ENCODE measurements around the gene SEPTIN5. TPM values are rescaled to one million over a fixed set of nuclear protein-coding genes. Genes with fewer than 3 reads are reported as not detected.
"Not testable (repeated sequence)": the region's sequence is repeated elsewhere in the genome, so short reads cannot be mapped to it uniquely, and the experiment has no call there.

Gene SEPTIN5
- total RNA-seq, 2 experiments from 2014 or later, result 0.47 to 0.81 TPM

DNA sequence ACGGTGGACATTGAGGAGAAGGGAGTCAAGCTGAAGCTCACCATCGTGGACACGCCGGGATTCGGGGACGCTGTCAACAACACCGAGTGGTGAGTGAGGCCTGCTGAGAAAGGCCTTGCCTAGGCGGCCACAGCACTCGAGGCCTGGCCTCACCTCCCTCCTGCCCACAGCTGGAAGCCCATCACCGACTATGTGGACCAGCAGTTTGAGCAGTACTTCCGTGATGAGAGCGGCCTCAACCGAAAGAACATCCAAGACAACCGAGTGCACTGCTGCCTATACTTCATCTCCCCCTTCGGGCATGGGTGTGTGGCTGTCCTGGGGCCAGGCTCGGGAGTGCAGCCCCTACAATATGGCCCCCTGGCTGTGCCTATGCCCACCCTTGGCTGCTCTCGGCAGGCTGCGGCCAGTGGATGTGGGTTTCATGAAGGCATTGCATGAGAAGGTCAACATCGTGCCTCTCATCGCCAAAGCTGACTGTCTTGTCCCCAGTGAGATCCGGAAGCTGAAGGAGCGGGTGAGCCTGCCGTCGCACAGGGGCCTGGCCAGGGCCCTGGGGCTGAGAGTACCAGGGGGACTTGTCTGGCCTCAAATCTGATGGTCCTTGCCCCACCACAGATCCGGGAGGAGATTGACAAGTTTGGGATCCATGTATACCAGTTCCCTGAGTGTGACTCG is 6.0 kb downstream of the SEPTIN5 start:
- intact Hi-C loops (cut with micrococcal nuclease), result no loop called here
- Mint-ChIP-seq H3K36me3 (ENCODE audit: low read depth) (no peaks in the 10 kb centered on the region), H3K4me3 (no peak overlapping the region), H3K27ac (no peak overlapping the region), H3K4me1 (ENCODE audit: low read depth) (peaks cover 20% of the 10 kb centered on the region), H3K27me3 (ENCODE audit: low read depth) (peaks cover 48% of the 10 kb centered on the region), H3K9me3 (no peaks in the 10 kb centered on the region)
- CTCF ChIA-PET, result interaction anchor here (0.6 to 1.5 kb wide), 3 partner anchors 10 to 576 kb away, joined by 3 to 6 read pairs (median 4); partner anchors contain the start of gene ESS2
- no peak for DNase-seq

- Mint-ChIP-seq H3K27me3 (ENCODE audit: low read depth) (peaks cover 48% of the 10 kb centered on the region), H3K9me3 (no peaks in the 10 kb centered on the region), H3K4me1 (ENCODE audit: low read depth) (peaks cover 20% of the 10 kb centered on the region), H3K4me3 (no peak overlapping the region), H3K27ac (no peak overlapping the region), H3K36me3 (ENCODE audit: low read depth) (no peaks in the 10 kb centered on the region)
- intact Hi-C loops (cut with micrococcal nuclease), result no loop called here
- CTCF ChIA-PET, result interaction anchor here (1.5 kb wide), 1 partner anchor 42 kb away, joined by 4 read pairs; no protein-coding TSS in a partner anchor
- DNase-seq, result no peak
These were observed 6.7 kb downstream of the SEPTIN5 start for GRCh38 chr22:19720999-19721329.

DNA sequence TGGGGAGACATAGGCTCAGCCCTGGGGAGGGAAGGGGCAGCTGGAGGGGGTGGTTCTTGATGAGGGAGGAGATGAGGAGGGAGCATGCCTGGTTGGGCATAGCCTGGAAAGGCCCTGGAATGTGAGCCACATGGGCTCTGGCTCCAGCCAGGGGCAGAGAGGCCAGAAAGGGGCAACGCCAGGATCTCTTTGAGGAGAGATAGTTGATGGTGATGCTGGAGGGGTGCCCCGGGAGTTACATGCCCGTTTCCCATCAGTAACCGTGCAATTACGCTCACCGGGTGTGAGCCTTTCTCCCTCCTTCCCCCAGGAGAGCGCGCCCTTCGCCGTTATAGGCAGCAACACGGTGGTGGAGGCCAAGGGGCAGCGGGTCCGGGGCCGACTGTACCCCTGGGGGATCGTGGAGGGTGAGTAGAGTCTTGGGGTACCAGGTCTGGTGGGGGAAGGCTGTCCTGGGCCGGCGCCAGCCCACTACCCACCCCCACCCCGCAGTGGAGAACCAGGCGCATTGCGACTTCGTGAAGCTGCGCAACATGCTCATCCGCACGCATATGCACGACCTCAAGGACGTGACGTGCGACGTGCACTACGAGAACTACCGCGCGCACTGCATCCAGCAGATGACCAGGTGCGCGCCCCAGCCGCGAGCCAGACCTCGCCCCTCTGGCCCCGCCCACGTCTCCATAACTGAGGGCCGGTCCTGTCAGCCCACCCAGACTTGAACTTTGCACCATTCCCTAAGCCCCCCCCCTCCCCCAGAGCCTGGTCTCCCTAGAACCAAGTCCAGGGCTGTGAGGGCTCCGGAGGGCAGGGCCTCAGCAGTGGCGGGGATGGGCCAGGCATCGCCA is 7.3 kb downstream of the SEPTIN5 start:
- Mint-ChIP-seq H3K9me3 (no peaks in the 10 kb centered on the region), H3K27ac (no peak overlapping the region), H3K27me3 (ENCODE audit: low read depth) (peaks cover 44% of the 10 kb centered on the region), H3K4me3 (no peak overlapping the region), H3K36me3 (ENCODE audit: low read depth) (no peaks in the 10 kb centered on the region), H3K4me1 (ENCODE audit: low read depth) (peaks cover 20% of the 10 kb centered on the region)
- DNase-seq, result no peak
- CTCF ChIA-PET, result interaction anchor here (1.5 kb wide), 1 partner anchor 42 kb away, joined by 4 read pairs; no protein-coding TSS in a partner anchor
- intact Hi-C loops (cut with micrococcal nuclease), result no loop called here

DNA sequence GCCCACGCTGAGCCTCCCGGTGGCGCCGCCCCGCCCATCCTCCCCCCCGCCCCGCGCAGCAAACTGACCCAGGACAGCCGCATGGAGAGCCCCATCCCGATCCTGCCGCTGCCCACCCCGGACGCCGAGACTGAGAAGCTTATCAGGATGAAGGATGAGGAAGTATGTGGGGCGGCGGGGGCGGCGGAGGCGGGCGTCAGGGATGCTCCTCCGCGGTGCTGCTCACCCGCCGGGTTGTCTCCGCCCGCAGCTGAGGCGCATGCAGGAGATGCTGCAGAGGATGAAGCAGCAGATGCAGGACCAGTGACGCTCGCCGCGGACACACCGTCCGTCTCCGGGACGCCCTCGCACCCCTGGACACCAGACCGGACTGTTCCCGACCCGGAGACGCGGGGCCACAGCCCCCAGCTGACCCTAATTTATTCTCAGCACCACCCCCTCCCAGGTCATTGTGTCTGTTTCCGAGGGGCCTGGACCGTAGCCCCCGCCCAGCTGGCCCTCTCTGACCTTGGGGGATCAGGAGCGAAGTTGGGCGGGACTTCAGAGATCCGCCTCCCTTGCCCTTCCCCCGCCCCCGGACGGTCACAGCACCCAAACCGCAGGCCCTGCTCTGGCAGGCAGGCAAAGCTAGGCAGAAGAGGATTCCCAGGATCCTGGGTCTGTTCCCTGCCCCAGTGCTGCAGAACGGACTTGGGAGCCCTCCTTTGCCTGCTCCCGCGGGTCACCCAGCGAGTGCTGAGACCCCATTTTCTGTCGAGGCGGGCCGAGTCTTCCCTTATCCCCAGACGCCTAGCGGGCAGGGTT is 8.1 kb downstream of the SEPTIN5 start:
- H3K27me3 Mint-ChIP-seq (ENCODE audit: low read depth), result peaks cover 44% of the 10 kb centered on the region
- no peak for DNase-seq
- H3K27ac Mint-ChIP-seq, result no peak overlapping the region
- no peaks in the 10 kb centered on the region for H3K36me3 Mint-ChIP-seq (ENCODE audit: low read depth)
- CTCF ChIA-PET, result no interaction called here
- intact Hi-C loops (cut with micrococcal nuclease), result no loop called here
- H3K4me1 Mint-ChIP-seq (ENCODE audit: low read depth), result peaks cover 20% of the 10 kb centered on the region
- H3K9me3 Mint-ChIP-seq, result no peaks in the 10 kb centered on the region
- no peak overlapping the region for H3K4me3 Mint-ChIP-seq

DNA sequence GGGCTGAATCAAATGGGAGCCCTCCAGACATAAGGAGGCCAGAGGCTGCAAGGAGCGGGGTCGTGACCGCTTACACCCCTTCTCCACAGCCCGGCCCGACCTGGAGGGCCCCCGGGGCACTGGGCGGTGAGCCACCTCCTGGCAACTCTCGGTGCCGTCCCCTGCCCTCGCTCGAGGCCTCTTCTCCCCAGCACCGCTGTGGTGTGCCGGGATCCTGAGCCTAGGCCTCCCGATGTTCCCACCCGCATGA is 8.6 kb downstream of the SEPTIN5 start:
- H3K4me3 Mint-ChIP-seq, result no peak overlapping the region
- peaks cover 42% of the 10 kb centered on the region for H3K27me3 Mint-ChIP-seq (ENCODE audit: low read depth)
- DNase-seq, result no peak
- H3K9me3 Mint-ChIP-seq, result no peaks in the 10 kb centered on the region
- CTCF ChIA-PET, result interaction anchor here (1.3 kb wide), 1 partner anchor 296 kb away, joined by 3 read pairs; no protein-coding TSS in a partner anchor
- H3K4me1 Mint-ChIP-seq (ENCODE audit: low read depth), result peaks cover 16% of the 10 kb centered on the region
- H3K36me3 Mint-ChIP-seq (ENCODE audit: low read depth), result no peaks in the 10 kb centered on the region
- H3K27ac Mint-ChIP-seq, result no peak overlapping the region
- intact Hi-C loops (cut with micrococcal nuclease), result no loop called here

- intact Hi-C loops (cut with micrococcal nuclease), result no loop called here
These were observed 9.1 kb downstream of the SEPTIN5 start, which contains the start of gene GP1BB for GRCh38 chr22:19723232-19723982. GP1BB (plus strand) TSS chr22:19723539; CDS start chr22:19723570, 31 bp downstream.

GRCh38 chr22:19723983-19724827 is 9.9 kb downstream of the SEPTIN5 start:
- DNase-seq, result peak; percentile 48
- H3K4me3 Mint-ChIP-seq, result peak overlapping the region; percentile 27
- intact Hi-C loops (cut with micrococcal nuclease), result no loop called here
- no peaks in the 10 kb centered on the region for H3K9me3 Mint-ChIP-seq
- H3K27ac Mint-ChIP-seq, result no peak overlapping the region
- H3K27me3 Mint-ChIP-seq (ENCODE audit: low read depth), result peaks cover 41% of the 10 kb centered on the region
- H3K4me1 Mint-ChIP-seq (ENCODE audit: low read depth), result peaks cover 16% of the 10 kb centered on the region
- H3K36me3 Mint-ChIP-seq (ENCODE audit: low read depth), result no peaks in the 10 kb centered on the region
- CTCF ChIA-PET, result interaction anchor here (0.6 to 1.4 kb wide), 5 partner anchors 38 to 295 kb away, joined by 3 to 8 read pairs (median 3); no protein-coding TSS in a partner anchor

More at GRCh38 chr22:19723232-19723982, 9.1 kb downstream of the SEPTIN5 start, which contains the start of gene GP1BB:
- Mint-ChIP-seq H3K27me3 (ENCODE audit: low read depth) (peaks cover 42% of the 10 kb centered on the region), H3K4me1 (ENCODE audit: low read depth) (peaks cover 16% of the 10 kb centered on the region), H3K27ac (no peak within 1 kb of the TSS), H3K36me3 (ENCODE audit: low read depth) (no peaks in the 10 kb centered on the region), H3K4me3 (no peak within 1 kb of the TSS), H3K9me3 (no peaks in the 10 kb centered on the region)
- DNase-seq, result peak; percentile 32
- CTCF ChIA-PET, result interaction anchor here (0.8 to 1.4 kb wide), 4 partner anchors 39 to 296 kb away, joined by 3 to 8 read pairs (median 4); no protein-coding TSS in a partner anchor

GRCh38 chr22:19724927-19725661 is 10.8 kb downstream of the SEPTIN5 start:
- Mint-ChIP-seq H3K36me3 (ENCODE audit: low read depth) (no peaks in the 10 kb centered on the region), H3K4me1 (ENCODE audit: low read depth) (peaks cover 13% of the 10 kb centered on the region), H3K27ac (no peak overlapping the region), H3K9me3 (no peaks in the 10 kb centered on the region), H3K4me3 (peak overlapping the region; percentile 27), H3K27me3 (ENCODE audit: low read depth) (peaks cover 33% of the 10 kb centered on the region)
- DNase-seq, result no peak
- CTCF ChIA-PET, result no interaction called here
- intact Hi-C loops (cut with micrococcal nuclease), result no loop called here

DNA sequence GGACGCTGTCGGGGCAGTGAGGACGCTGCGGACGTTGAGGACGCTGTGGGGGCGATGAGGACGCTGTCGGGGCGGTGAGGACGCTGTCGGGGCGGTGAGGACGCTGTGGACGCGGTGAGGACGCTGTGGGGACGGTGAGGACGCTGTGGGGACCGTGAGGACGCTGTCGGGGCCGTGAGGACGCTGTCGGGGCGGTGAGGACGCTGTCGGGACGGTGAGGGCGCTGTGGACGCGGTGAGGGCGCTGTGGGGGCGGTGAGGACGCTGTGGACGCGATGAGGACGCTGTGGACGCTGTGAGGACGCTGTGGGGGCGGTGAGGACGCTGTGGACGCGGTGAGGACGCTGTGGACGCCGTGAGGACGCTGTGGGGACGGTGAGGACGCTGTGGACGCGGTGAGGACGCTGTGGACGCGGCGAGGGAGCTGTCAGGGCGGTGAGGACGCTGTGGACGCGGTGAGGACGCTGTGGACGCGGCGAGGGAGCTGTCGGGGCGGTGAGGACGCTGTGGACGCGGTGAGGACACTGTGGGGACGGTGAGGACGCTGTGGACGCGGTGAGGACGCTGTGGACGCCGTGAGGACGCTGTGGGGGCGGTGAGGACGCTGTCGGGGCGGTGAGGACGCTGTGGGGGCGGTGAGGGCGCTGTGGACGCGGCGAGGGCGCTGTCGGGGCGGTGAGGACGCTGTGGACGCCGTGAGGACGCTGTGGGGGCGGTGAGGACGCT is 11.9 kb downstream of the SEPTIN5 start:
- H3K9me3 Mint-ChIP-seq; H3K4me3 Mint-ChIP-seq; DNase-seq; H3K27ac Mint-ChIP-seq; intact Hi-C loops (cut with micrococcal nuclease); H3K36me3 Mint-ChIP-seq (ENCODE audit: low read depth): not testable (repeated sequence)
- CTCF ChIA-PET, result interaction anchor here (0.7 kb wide), 1 partner anchor 106 kb away, joined by 4 read pairs; no protein-coding TSS in a partner anchor
- peaks cover 22% of the 10 kb centered on the region for H3K27me3 Mint-ChIP-seq (ENCODE audit: low read depth)
- peaks cover 13% of the 10 kb centered on the region for H3K4me1 Mint-ChIP-seq (ENCODE audit: low read depth)

Measured in activated naive CD4-positive, alpha-beta T cell treated with anti-CD3 and anti-CD28 coated beads for 36 hours (primary cell).